ENCODE measurements around the gene LGR5. TPM values are rescaled to one million over a fixed set of nuclear protein-coding genes. Genes with fewer than 3 reads are reported as not detected.

LGR5 gene
- total RNA-seq, 2 experiments from 2014 or later = not detected

DNA sequence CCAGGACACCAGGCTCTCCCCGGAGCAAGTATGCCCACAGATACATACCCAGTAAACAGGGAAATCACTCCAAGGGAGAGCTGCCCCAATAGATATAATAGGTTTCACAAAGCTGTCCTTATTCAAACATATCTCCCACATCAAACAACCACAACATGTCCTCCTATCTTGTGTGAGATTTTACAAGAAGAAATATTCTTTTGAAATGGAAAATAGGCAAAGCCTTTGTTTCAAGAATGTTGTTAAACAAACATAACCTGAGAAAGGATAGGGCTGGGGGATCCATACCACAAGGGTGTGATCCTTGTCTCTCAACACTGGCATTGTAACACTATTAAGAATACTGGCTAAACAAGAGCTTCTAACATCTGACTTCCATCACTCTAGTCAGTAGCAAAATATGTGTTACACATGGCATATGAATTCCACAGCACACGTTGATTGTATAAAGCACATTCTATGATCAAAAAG lies 32.9 kb downstream of the LGR5 start:
- no peaks in the 10 kb centered on the region for H3K4me1 ChIP-seq (ENCODE audit: insufficient read depth, low read length)
- H3K4me3 ChIP-seq (ENCODE audit: low read length) = no peak overlapping the region
- no peaks in the 10 kb centered on the region for H3K36me3 Mint-ChIP-seq (ENCODE audit: low read depth)
- no peaks in the 10 kb centered on the region for H3K27me3 ChIP-seq (ENCODE audit: control insufficient read depth in 1 of 2, insufficient read depth in 2 of 2, low read length in 2 of 2)
- ATAC-seq (ENCODE audit: poor library complexity) = no peak
- DNase-seq = no peak
- peaks cover 0 to 6% of the 10 kb centered on the region in 2 experiments for H3K9me3 ChIP-seq (ENCODE audit: control insufficient read depth in 1 of 2, insufficient read depth in 1 of 2, low read length in 2 of 2)
- TF ChIP-seq, protein P1, sequence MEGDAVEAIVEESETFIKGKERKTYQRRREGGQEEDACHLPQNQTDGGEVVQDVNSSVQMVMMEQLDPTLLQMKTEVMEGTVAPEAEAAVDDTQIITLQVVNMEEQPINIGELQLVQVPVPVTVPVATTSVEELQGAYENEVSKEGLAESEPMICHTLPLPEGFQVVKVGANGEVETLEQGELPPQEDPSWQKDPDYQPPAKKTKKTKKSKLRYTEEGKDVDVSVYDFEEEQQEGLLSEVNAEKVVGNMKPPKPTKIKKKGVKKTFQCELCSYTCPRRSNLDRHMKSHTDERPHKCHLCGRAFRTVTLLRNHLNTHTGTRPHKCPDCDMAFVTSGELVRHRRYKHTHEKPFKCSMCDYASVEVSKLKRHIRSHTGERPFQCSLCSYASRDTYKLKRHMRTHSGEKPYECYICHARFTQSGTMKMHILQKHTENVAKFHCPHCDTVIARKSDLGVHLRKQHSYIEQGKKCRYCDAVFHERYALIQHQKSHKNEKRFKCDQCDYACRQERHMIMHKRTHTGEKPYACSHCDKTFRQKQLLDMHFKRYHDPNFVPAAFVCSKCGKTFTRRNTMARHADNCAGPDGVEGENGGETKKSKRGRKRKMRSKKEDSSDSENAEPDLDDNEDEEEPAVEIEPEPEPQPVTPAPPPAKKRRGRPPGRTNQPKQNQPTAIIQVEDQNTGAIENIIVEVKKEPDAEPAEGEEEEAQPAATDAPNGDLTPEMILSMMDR (IDR thresholded peaks at IDR 0.05) = no peak
- no peak overlapping the region for H3K27ac Mint-ChIP-seq
- intact Hi-C loops (cut with DNase I, micrococcal nuclease) = no loop called here
- no peaks in the 10 kb centered on the region for H3K27me3 Mint-ChIP-seq
- no peak overlapping the region for H3K27ac ChIP-seq (ENCODE audit: low read depth in 1 of 2, low read length in 2 of 2)
- H3K36me3 ChIP-seq (ENCODE audit: insufficient read depth, low read length) = no peaks in the 10 kb centered on the region
- ChIA-PET POLR2A (no interaction called here), CTCF (no interaction called here)
- H3K4me1 Mint-ChIP-seq (ENCODE audit: low read depth) = no peaks in the 10 kb centered on the region
- no peak overlapping the region for H3K4me3 Mint-ChIP-seq
- H3K9me3 Mint-ChIP-seq = no peaks in the 10 kb centered on the region

DNA sequence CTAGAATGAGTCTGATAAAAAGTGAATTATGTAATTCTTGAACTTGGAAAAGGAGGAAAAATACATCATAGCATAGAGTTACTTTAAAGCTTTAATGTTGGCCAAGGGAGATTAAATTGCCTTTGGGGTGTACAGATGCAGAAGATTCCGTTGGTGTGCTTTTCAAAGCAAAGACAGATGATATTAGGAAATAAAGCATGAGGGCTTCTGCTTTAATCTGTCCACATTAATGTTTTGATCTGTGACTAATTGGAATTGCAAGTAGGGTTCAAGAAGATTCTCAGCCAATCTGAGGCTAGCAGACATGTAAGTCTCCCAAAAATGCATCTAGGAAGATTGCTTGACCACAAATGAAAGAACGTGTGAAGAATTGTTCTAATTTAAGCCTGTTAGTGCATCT lies 35.2 kb downstream of the LGR5 start:
- peaks cover 7% of the 10 kb centered on the region for H3K27me3 Mint-ChIP-seq
- Histone ChIP-seq H3K36me3 (ENCODE audit: insufficient read depth, low read length) (no peaks in the 10 kb centered on the region), H3K4me3 (ENCODE audit: low read length) (no peak overlapping the region), H3K4me1 (ENCODE audit: insufficient read depth, low read length) (no peaks in the 10 kb centered on the region), H3K27me3 (ENCODE audit: control insufficient read depth in 1 of 2, insufficient read depth in 2 of 2, low read length in 2 of 2) (no peaks in the 10 kb centered on the region), H3K27ac (ENCODE audit: low read depth in 1 of 2, low read length in 2 of 2) (no peak overlapping the region), H3K9me3 (ENCODE audit: control insufficient read depth in 1 of 2, insufficient read depth in 1 of 2, low read length in 2 of 2) (no peaks in the 10 kb centered on the region)
- no peak overlapping the region for H3K4me3 Mint-ChIP-seq
- intact Hi-C loops (cut with DNase I, micrococcal nuclease) = no loop called here
- POLR2A ChIA-PET = no interaction called here
- CTCF ChIA-PET = interaction anchor here (1.5 kb wide), 1 partner anchor 30 kb away, joined by 3 read pairs; no protein-coding TSS in a partner anchor
- DNase-seq (no peak), ATAC-seq (ENCODE audit: poor library complexity) (no peak)
- no peaks in the 10 kb centered on the region for H3K36me3 Mint-ChIP-seq (ENCODE audit: low read depth)
- no peaks in the 10 kb centered on the region for H3K9me3 Mint-ChIP-seq
- TF ChIP-seq, protein P1 (IDR thresholded peaks at IDR 0.05) = no peak
- no peak overlapping the region for H3K27ac Mint-ChIP-seq
- H3K4me1 Mint-ChIP-seq (ENCODE audit: low read depth) = no peaks in the 10 kb centered on the region

DNA sequence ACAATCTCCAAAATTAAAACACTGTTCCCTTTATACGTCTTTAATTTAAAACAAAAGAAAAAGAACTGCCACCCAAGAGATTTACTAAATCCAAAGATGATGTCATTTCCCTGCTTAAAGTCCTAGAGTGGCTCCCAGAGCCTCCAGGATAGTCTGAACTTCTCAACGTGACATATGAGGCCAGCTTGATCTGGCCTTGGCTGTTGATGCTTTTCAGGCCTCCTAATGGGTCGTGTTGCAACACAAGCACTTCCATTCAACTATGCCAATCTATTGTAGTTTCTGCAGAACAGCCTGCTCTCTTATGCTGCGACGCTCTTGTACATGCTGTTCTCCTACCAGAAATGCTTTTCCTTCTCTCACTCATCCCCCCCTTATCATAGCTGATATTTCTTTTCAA lies 35.7 kb downstream of the LGR5 start:
- Mint-ChIP-seq H3K36me3 (ENCODE audit: low read depth) (no peaks in the 10 kb centered on the region), H3K27me3 (peaks cover 8% of the 10 kb centered on the region), H3K9me3 (no peaks in the 10 kb centered on the region), H3K27ac (no peak overlapping the region), H3K4me1 (ENCODE audit: low read depth) (no peaks in the 10 kb centered on the region), H3K4me3 (no peak overlapping the region)
- DNase-seq = no peak
- Histone ChIP-seq H3K27me3 (ENCODE audit: control insufficient read depth in 1 of 2, insufficient read depth in 2 of 2, low read length in 2 of 2) (no peaks in the 10 kb centered on the region), H3K4me3 (ENCODE audit: low read length) (no peak overlapping the region), H3K9me3 (ENCODE audit: control insufficient read depth in 1 of 2, insufficient read depth in 1 of 2, low read length in 2 of 2) (no peaks in the 10 kb centered on the region), H3K4me1 (ENCODE audit: insufficient read depth, low read length) (no peaks in the 10 kb centered on the region), H3K27ac (ENCODE audit: low read depth in 1 of 2, low read length in 2 of 2) (no peak overlapping the region), H3K36me3 (ENCODE audit: insufficient read depth, low read length) (no peaks in the 10 kb centered on the region)
- intact Hi-C loops (cut with DNase I, micrococcal nuclease) = no loop called here
- CTCF ChIA-PET = interaction anchor here (1.5 kb wide), 1 partner anchor 30 kb away, joined by 3 read pairs; no protein-coding TSS in a partner anchor
- TF ChIP-seq, protein P1 (IDR thresholded peaks at IDR 0.05) = no peak
- POLR2A ChIA-PET = no interaction called here
- no peak for ATAC-seq (ENCODE audit: poor library complexity)

All from CD4-positive, alpha-beta T cell (primary cell).